A549 (cell line): ENCODE results near the gene HYAL4.

Experiments used
- CTCF ChIP-seq: fragments of >200 bp; sonication (Bioruptor Twin); formaldehyde crosslinking; IDR thresholded peaks from 3 replicates; pipeline ENCODE4 v1.5.1; 2016
- EP300 ChIP-seq, 2 experiments: fragments of >200 bp; sonication (Bioruptor Twin); formaldehyde crosslinking; IDR thresholded peaks; 2 replicates in 1 of 2; 3 replicates in 1 of 2; pipeline ENCODE4 v1.6.1; 2016 to 2017
- FOSL2 ChIP-seq, 2 experiments: fragments of 450-650 bp in 1 of 2; fragments of >200 bp in 1 of 2; sonication (Bioruptor Twin) in 1 of 2; formaldehyde crosslinking; IDR thresholded peaks; 2 replicates each; pipeline versions ENCODE4 v1.5.0 to v1.6.1; 2016 to 2020; ENCODE audit warnings: mild to moderate bottlenecking in 1 of 2, moderate library complexity in 1 of 2
- HDAC2 ChIP-seq: fragments of 200-600 bp; sonication (generic); IDR thresholded peaks from 2 replicates; pipeline ENCODE4 v1.6.1; 2016
- JUNB ChIP-seq: fragments of >200 bp; sonication (Bioruptor Twin); formaldehyde crosslinking; IDR thresholded peaks from 2 replicates; pipeline ENCODE4 v1.6.1; 2016
- POLR2A ChIP-seq: IDR thresholded peaks from 2 replicates; pipeline ENCODE4 v1.6.1; 2012; ENCODE audit warnings: mild to moderate bottlenecking, low read length

- no peak for TF ChIP-seq JUNB
- TF ChIP-seq CTCF: no peak
- no peak for TF ChIP-seq HDAC2
- TF ChIP-seq EP300 (IDR thresholded peaks at IDR 0.05): no peak
- no peak for TF ChIP-seq FOSL2 (IDR thresholded peaks at IDR 0.05)
- TF ChIP-seq FOSL2 (CRISPR knock-in tag; IDR thresholded peaks at IDR 0.05): no peak
- TF ChIP-seq POLR2A: no peak
Observed at GRCh38 chr7:123849855-123850254, 4.9 kb downstream of the HYAL4 start.
